Measurements from ENCODE around the gene ORC5. TPM values are rescaled to one million over a fixed set of nuclear protein-coding genes. Genes with fewer than 3 reads are reported as not detected.

The ORC5 gene
- 10 to 100 TPM; 11.8 to 36.6 (median 12.7) TPM for total RNA-seq

DNA sequence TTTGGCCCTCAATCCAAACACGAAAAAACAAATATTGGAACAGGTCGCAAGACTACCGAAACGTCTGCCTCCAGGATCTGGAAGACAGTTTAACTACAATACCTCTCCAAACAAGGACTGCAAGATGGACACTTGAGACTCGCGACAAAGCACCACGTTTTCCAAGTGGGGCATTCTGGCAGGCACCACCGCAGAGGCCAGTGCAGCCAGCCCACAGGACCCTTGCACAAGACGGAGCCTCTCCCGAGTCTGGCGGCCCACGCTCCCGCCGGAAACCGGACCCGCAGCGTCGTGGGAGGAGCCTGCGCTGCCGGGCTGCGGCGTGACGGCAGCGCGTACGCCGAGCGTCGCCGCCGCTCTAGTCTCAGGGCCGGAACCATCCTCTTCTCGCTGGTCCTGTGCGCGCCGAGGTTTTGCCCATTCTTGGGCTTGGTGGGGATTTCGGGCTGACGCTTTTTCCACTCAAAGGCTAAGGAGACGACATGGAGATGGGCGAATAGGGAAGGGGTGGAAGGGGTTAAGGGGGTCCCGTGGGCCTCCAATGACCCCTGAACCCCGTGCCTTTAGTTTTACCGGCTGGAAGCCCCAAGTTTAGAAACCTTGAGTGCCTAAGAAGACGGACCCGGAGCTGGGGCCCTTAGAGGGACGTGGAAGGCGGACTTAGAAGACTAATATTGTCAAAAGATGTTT lies at the start of gene ORC5:
TSS of gene ORC5 (minus strand) at position 283 of the 690 bp plus-strand sequence. CDS start at position 174, 109 bp downstream.
- DNase-seq (ENCODE audit: extremely low spot score): no peak
- Histone ChIP-seq H3K27me3 (no peaks in the 10 kb centered on the region), H3K4me1 (peaks cover 13 to 33% (median 25%) of the 10 kb centered on the region in 4 donors), H3K4me3 (peak within 1 kb of the TSS; percentile 67 to 96 (median 79)), H3K36me3 (peaks cover 8 to 13% (median 10%) of the 10 kb centered on the region in 4 donors), H3K9me3 (no peaks in the 10 kb centered on the region), H3K27ac (replicated peaks in 1 of 4) (peak within 1 kb of the TSS; percentile 87 to 91 (median 88))
- intact Hi-C loops (cut with DNase I): no loop called here
- TF ChIP-seq CTCF (IDR thresholded peaks at IDR 0.05): no peak
- TF ChIP-seq POLR2A (IDR thresholded peaks at IDR 0.05; ENCODE audit: low read depth): peak; percentile 15
- TF ChIP-seq EP300 (IDR thresholded peaks at IDR 0.05): no peak
- peak; percentile 84 to 95 for TF ChIP-seq POLR2AphosphoS5 (IDR thresholded peaks at IDR 0.05)
- 4% methylated on average over 21 of the region's 47 CpGs for WGBS

- Histone ChIP-seq H3K36me3 (no peaks in the 10 kb centered on the region), H3K4me3 (no peak overlapping the region), H3K9me3 (no peaks in the 10 kb centered on the region), H3K27me3 (no peaks in the 10 kb centered on the region), H3K27ac (replicated peaks in 1 of 4) (no peak overlapping the region), H3K4me1 (peaks cover 0 to 11% (median 4%) of the 10 kb centered on the region in 4 donors)
- intact Hi-C loops (cut with DNase I): no loop called here
- no peak for DNase-seq (ENCODE audit: extremely low spot score)
- TF ChIP-seq POLR2AphosphoS5 (IDR thresholded peaks at IDR 0.05) (no peak), CTCF (IDR thresholded peaks at IDR 0.05) (no peak), POLR2A (IDR thresholded peaks at IDR 0.05; ENCODE audit: low read depth) (no peak)
- WGBS: 73% methylated on average over 5 of the region's 5 CpGs
Measured at GRCh38 chr7:104255616-104256015, 47.8 kb upstream of the ORC5 start.

GRCh38 chr7:104255194-104255593 lies 47.4 kb upstream of the ORC5 start:
- no peak overlapping the region for H3K27ac ChIP-seq (replicated peaks in 1 of 4)
- TF ChIP-seq CTCF (IDR thresholded peaks at IDR 0.05) (no peak), POLR2A (IDR thresholded peaks at IDR 0.05; ENCODE audit: low read depth) (no peak), POLR2AphosphoS5 (IDR thresholded peaks at IDR 0.05) (no peak), EP300 (IDR thresholded peaks at IDR 0.05) (no peak)
- 68% methylated on average over 4 of the region's 4 CpGs for WGBS
- intact Hi-C loops (cut with DNase I): no loop called here
- no peaks in the 10 kb centered on the region for H3K36me3 ChIP-seq
- no peaks in the 10 kb centered on the region for H3K27me3 ChIP-seq
- DNase-seq (ENCODE audit: extremely low spot score): no peak
- no peaks in the 10 kb centered on the region for H3K9me3 ChIP-seq
- H3K4me1 ChIP-seq: peaks cover 0 to 11% (median 4%) of the 10 kb centered on the region in 4 donors
- no peak overlapping the region for H3K4me3 ChIP-seq

GRCh38 chr7:104254696-104255095 lies 46.9 kb upstream of the ORC5 start:
- no peaks in the 10 kb centered on the region for H3K9me3 ChIP-seq
- no peak overlapping the region for H3K27ac ChIP-seq (replicated peaks in 1 of 4)
- WGBS: 83% methylated on average over 1 of the region's 1 CpG
- H3K36me3 ChIP-seq: no peaks in the 10 kb centered on the region
- H3K4me3 ChIP-seq: no peak overlapping the region
- no peaks in the 10 kb centered on the region for H3K27me3 ChIP-seq
- H3K4me1 ChIP-seq: peaks cover 0 to 11% (median 4%) of the 10 kb centered on the region in 4 donors
- intact Hi-C loops (cut with DNase I): no loop called here
- DNase-seq (ENCODE audit: extremely low spot score): no peak
- no peak for TF ChIP-seq POLR2A (IDR thresholded peaks at IDR 0.05; ENCODE audit: low read depth)

DNA sequence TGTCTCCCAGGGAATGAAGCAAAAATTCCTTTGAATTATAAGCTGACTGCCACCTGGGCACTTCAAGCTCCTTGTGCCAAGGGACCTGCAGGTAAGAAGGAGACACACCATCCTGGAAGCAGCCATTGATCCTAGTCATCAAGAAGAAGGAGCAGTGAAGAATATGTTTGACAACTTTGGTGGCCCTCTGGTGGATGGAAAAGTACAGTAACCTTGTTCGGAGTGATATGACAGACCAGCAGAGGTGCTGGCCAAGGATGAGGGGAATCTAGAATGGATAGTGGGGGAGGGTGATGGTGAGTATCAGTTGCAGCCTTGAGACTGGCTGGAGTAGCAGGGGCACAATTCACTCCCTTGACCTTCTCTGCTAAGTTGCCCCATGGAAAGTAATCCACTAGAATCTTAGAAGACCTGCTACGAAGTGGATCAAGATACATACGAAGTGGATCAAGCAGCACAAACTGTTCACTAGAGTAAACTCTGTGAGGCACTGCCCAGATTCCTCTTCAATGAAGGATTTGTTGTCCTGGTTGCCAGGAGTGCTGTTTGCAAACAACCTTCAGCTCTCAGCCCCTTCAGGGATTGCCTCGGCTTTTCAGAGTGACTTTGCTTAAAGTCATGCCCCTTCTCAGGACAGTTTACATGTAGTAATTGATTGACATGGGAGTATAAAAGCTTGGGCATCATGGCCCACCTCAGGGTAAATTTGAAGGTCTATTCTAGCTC lies 44.8 kb upstream of the ORC5 start:
- peaks cover 0 to 11% (median 0%) of the 10 kb centered on the region in 4 donors for H3K27me3 ChIP-seq
- intact Hi-C loops (cut with DNase I): no loop called here
- WGBS: 71% methylated on average over 4 of the region's 4 CpGs

More for the DNA sequence above, 44.8 kb upstream of the ORC5 start:
- Histone ChIP-seq H3K36me3 (no peaks in the 10 kb centered on the region), H3K4me1 (peaks cover 0 to 11% (median 4%) of the 10 kb centered on the region in 4 donors), H3K27ac (replicated peaks in 1 of 4) (no peak overlapping the region), H3K9me3 (no peaks in the 10 kb centered on the region), H3K4me3 (no peak overlapping the region)
- DNase-seq (ENCODE audit: extremely low spot score): no peak
- TF ChIP-seq EP300 (IDR thresholded peaks at IDR 0.05) (no peak), POLR2A (IDR thresholded peaks at IDR 0.05; ENCODE audit: low read depth) (no peak), POLR2AphosphoS5 (IDR thresholded peaks at IDR 0.05) (no peak), CTCF (IDR thresholded peaks at IDR 0.05) (no peak)

All from esophagus muscularis mucosa (tissue), 4 donors.